Measurements from ENCODE around the gene DCAF6.

Gene DCAF6

GRCh38 chr1:167984886-167985489, 48.5 kb downstream of the DCAF6 start:
- Histone ChIP-seq H3K27ac (ENCODE audit: low read depth, low read length) (no peak overlapping the region), H2BK5ac (ENCODE audit: low read depth, low read length, poor library complexity) (no peak overlapping the region), H3K9ac (ENCODE audit: low read length) (no peak overlapping the region), H3K79me2 (ENCODE audit: control insufficient read depth, insufficient read depth, low read length, poor library complexity) (peaks cover 2% of the 10 kb centered on the region), H3K23ac (ENCODE audit: low read length) (no peak overlapping the region), H3K4me1 (ENCODE audit: control insufficient read depth in 1 of 2, insufficient read depth in 2 of 2, low read length in 2 of 2) (no peaks in the 10 kb centered on the region), H3K36me3 (ENCODE audit: control insufficient read depth in 1 of 2, insufficient read depth in 2 of 2, low read length in 2 of 2) (peaks cover 2 to 7% of the 10 kb centered on the region in 2 experiments), H3K4me2 (ENCODE audit: low read length) (no peak overlapping the region), H2BK120ac (ENCODE audit: insufficient read depth, low read length, poor library complexity) (no peak overlapping the region), H3K4me3 (ENCODE audit: low read depth, low read length) (no peak overlapping the region), H3K18ac (ENCODE audit: low read length) (no peak overlapping the region), H3K4ac (ENCODE audit: low read depth, low read length) (no peak overlapping the region), H3K27me3 (ENCODE audit: insufficient read depth, low read length) (no peaks in the 10 kb centered on the region), H4K12ac (ENCODE audit: low read depth, low read length) (no peak overlapping the region), H3K14ac (ENCODE audit: low read length) (no peak overlapping the region), H2BK12ac (ENCODE audit: low read length) (no peak overlapping the region), H4K91ac (ENCODE audit: low read depth, low read length) (no peak overlapping the region), H3K9me3 (ENCODE audit: insufficient read depth, low read depth, low read length) (no peaks in the 10 kb centered on the region), H2AFZ (ENCODE audit: insufficient read depth, low read length, poor library complexity) (no peak overlapping the region), H3K79me1 (ENCODE audit: low read length) (no peaks in the 10 kb centered on the region), H2AK5ac (ENCODE audit: low read length) (no peak overlapping the region), H4K8ac (ENCODE audit: low read depth, low read length) (no peak overlapping the region)
- no CpG with 5 or more reads among the region's 8 CpGs for WGBS (ENCODE audit: extremely low coverage, insufficient coverage, insufficient read length)
- peak; percentile 7 to 10 for DNase-seq

- H3K36me3 ChIP-seq (ENCODE audit: control insufficient read depth in 1 of 2, insufficient read depth in 2 of 2, low read length in 2 of 2) = peaks cover 4 to 11% of the 10 kb centered on the region in 2 experiments
- no CpG with 5 or more reads among the region's 3 CpGs for WGBS (ENCODE audit: extremely low coverage, insufficient coverage, insufficient read length)
- H4K8ac ChIP-seq (ENCODE audit: low read depth, low read length) = no peak overlapping the region
- no peak overlapping the region for H4K91ac ChIP-seq (ENCODE audit: low read depth, low read length)
- H3K23ac ChIP-seq (ENCODE audit: low read length) = no peak overlapping the region
- H2AFZ ChIP-seq (ENCODE audit: insufficient read depth, low read length, poor library complexity) = no peak overlapping the region
- no peak overlapping the region for H2BK5ac ChIP-seq (ENCODE audit: low read depth, low read length, poor library complexity)
- H2AK5ac ChIP-seq (ENCODE audit: low read length) = no peak overlapping the region
- no peak overlapping the region for H4K12ac ChIP-seq (ENCODE audit: low read depth, low read length)
- no peak overlapping the region for H3K4ac ChIP-seq (ENCODE audit: low read depth, low read length)
- H3K4me1 ChIP-seq (ENCODE audit: control insufficient read depth in 1 of 2, insufficient read depth in 2 of 2, low read length in 2 of 2) = no peaks in the 10 kb centered on the region
- no peaks in the 10 kb centered on the region for H3K9me3 ChIP-seq (ENCODE audit: insufficient read depth, low read depth, low read length)
- H3K27me3 ChIP-seq (ENCODE audit: insufficient read depth, low read length) = no peaks in the 10 kb centered on the region
- H2BK120ac ChIP-seq (ENCODE audit: insufficient read depth, low read length, poor library complexity) = no peak overlapping the region
- no peak overlapping the region for H3K27ac ChIP-seq (ENCODE audit: low read depth, low read length)
- H3K14ac ChIP-seq (ENCODE audit: low read length) = no peak overlapping the region
- no peak for DNase-seq
- no peaks in the 10 kb centered on the region for H3K79me1 ChIP-seq (ENCODE audit: low read length)
- no peak overlapping the region for H2BK12ac ChIP-seq (ENCODE audit: low read length)
- no peak overlapping the region for H3K18ac ChIP-seq (ENCODE audit: low read length)
- H3K9ac ChIP-seq (ENCODE audit: low read length) = no peak overlapping the region
- H3K4me2 ChIP-seq (ENCODE audit: low read length) = no peak overlapping the region
- no peak overlapping the region for H3K4me3 ChIP-seq (ENCODE audit: low read depth, low read length)
- peaks cover 2% of the 10 kb centered on the region for H3K79me2 ChIP-seq (ENCODE audit: control insufficient read depth, insufficient read depth, low read length, poor library complexity)
These were observed 50.7 kb downstream of the DCAF6 start for GRCh38 chr1:167987174-167987573.

GRCh38 chr1:167991546-167991945, 55.1 kb downstream of the DCAF6 start:
- Histone ChIP-seq H3K79me1 (ENCODE audit: low read length) (no peaks in the 10 kb centered on the region), H3K9ac (ENCODE audit: low read length) (no peak overlapping the region), H3K27me3 (ENCODE audit: insufficient read depth, low read length) (no peaks in the 10 kb centered on the region), H4K8ac (ENCODE audit: low read depth, low read length) (no peak overlapping the region), H3K4me2 (ENCODE audit: low read length) (no peak overlapping the region), H3K9me3 (ENCODE audit: insufficient read depth, low read depth, low read length) (no peaks in the 10 kb centered on the region), H4K12ac (ENCODE audit: low read depth, low read length) (no peak overlapping the region), H3K27ac (ENCODE audit: low read depth, low read length) (no peak overlapping the region), H3K23ac (ENCODE audit: low read length) (no peak overlapping the region), H2AFZ (ENCODE audit: insufficient read depth, low read length, poor library complexity) (no peak overlapping the region), H3K36me3 (ENCODE audit: control insufficient read depth in 1 of 2, insufficient read depth in 2 of 2, low read length in 2 of 2) (peaks cover 9 to 12% of the 10 kb centered on the region in 2 experiments), H2BK5ac (ENCODE audit: low read depth, low read length, poor library complexity) (no peak overlapping the region), H4K91ac (ENCODE audit: low read depth, low read length) (no peak overlapping the region), H3K4me3 (ENCODE audit: low read depth, low read length) (no peak overlapping the region), H3K14ac (ENCODE audit: low read length) (no peak overlapping the region), H3K79me2 (ENCODE audit: control insufficient read depth, insufficient read depth, low read length, poor library complexity) (no peaks in the 10 kb centered on the region), H2BK12ac (ENCODE audit: low read length) (no peak overlapping the region), H2BK120ac (ENCODE audit: insufficient read depth, low read length, poor library complexity) (no peak overlapping the region), H3K4ac (ENCODE audit: low read depth, low read length) (no peak overlapping the region), H2AK5ac (ENCODE audit: low read length) (no peak overlapping the region), H3K18ac (ENCODE audit: low read length) (no peak overlapping the region), H3K4me1 (ENCODE audit: control insufficient read depth in 1 of 2, insufficient read depth in 2 of 2, low read length in 2 of 2) (no peaks in the 10 kb centered on the region)
- WGBS (ENCODE audit: extremely low coverage, insufficient coverage, insufficient read length) = no CpG with 5 or more reads among the region's 2 CpGs
- no peak for DNase-seq

GRCh38 chr1:167993720-167994119, 57.2 kb downstream of the DCAF6 start:
- Histone ChIP-seq H3K23ac (ENCODE audit: low read length) (no peak overlapping the region), H3K9me3 (ENCODE audit: insufficient read depth, low read depth, low read length) (no peaks in the 10 kb centered on the region), H3K18ac (ENCODE audit: low read length) (no peak overlapping the region), H2AFZ (ENCODE audit: insufficient read depth, low read length, poor library complexity) (no peak overlapping the region), H3K79me1 (ENCODE audit: low read length) (no peaks in the 10 kb centered on the region), H3K4me2 (ENCODE audit: low read length) (no peak overlapping the region), H3K27me3 (ENCODE audit: insufficient read depth, low read length) (no peaks in the 10 kb centered on the region), H3K4ac (ENCODE audit: low read depth, low read length) (no peak overlapping the region), H3K14ac (ENCODE audit: low read length) (no peak overlapping the region), H2BK120ac (ENCODE audit: insufficient read depth, low read length, poor library complexity) (no peak overlapping the region), H3K36me3 (ENCODE audit: control insufficient read depth in 1 of 2, insufficient read depth in 2 of 2, low read length in 2 of 2) (peaks cover 9% of the 10 kb centered on the region in 2 experiments), H3K4me1 (ENCODE audit: control insufficient read depth in 1 of 2, insufficient read depth in 2 of 2, low read length in 2 of 2) (no peaks in the 10 kb centered on the region), H4K12ac (ENCODE audit: low read depth, low read length) (no peak overlapping the region), H3K79me2 (ENCODE audit: control insufficient read depth, insufficient read depth, low read length, poor library complexity) (no peaks in the 10 kb centered on the region), H3K9ac (ENCODE audit: low read length) (no peak overlapping the region), H3K4me3 (ENCODE audit: low read depth, low read length) (no peak overlapping the region), H4K8ac (ENCODE audit: low read depth, low read length) (no peak overlapping the region), H3K27ac (ENCODE audit: low read depth, low read length) (no peak overlapping the region), H4K91ac (ENCODE audit: low read depth, low read length) (no peak overlapping the region), H2AK5ac (ENCODE audit: low read length) (no peak overlapping the region), H2BK12ac (ENCODE audit: low read length) (no peak overlapping the region), H2BK5ac (ENCODE audit: low read depth, low read length, poor library complexity) (no peak overlapping the region)
- DNase-seq = no peak
- WGBS (ENCODE audit: extremely low coverage, insufficient coverage, insufficient read length) = no CpG with 5 or more reads among the region's 2 CpGs

All from trophoblast cell (in vitro differentiated cells and primary cell).